ENCODE data around the gene HSPB8. TPM values are rescaled to one million over a fixed set of nuclear protein-coding genes. Genes with fewer than 3 reads are reported as not detected.

Gene HSPB8, protein sequence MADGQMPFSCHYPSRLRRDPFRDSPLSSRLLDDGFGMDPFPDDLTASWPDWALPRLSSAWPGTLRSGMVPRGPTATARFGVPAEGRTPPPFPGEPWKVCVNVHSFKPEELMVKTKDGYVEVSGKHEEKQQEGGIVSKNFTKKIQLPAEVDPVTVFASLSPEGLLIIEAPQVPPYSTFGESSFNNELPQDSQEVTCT
- not detected for total RNA-seq
- polyA plus RNA-seq, result not detected

- Histone ChIP-seq H3K27ac (ENCODE audit: insufficient read depth, low read length, poor library complexity, severe bottlenecking) (no peak within 1 kb of the TSS), H3K36me3 (ENCODE audit: control insufficient read depth, insufficient read depth, low read length) (no peaks in the 10 kb centered on the region), H3K9me3 (ENCODE audit: control insufficient read depth in 2 of 2, low read length in 2 of 2) (no peaks in the 10 kb centered on the region), H3K4me1 (ENCODE audit: control insufficient read depth, insufficient read depth, low read length, poor library complexity, severe bottlenecking) (no peaks in the 10 kb centered on the region), H3K4me3 (ENCODE audit: low read depth, low read length) (no peak within 1 kb of the TSS), H3K27me3 (ENCODE audit: control insufficient read depth, insufficient read depth, low read length) (no peaks in the 10 kb centered on the region)
- DNase-seq (no peak), ATAC-seq (ENCODE audit: low read depth in 2 of 2) (no peak)
- H3K27me3 Mint-ChIP-seq, result no peaks in the 10 kb centered on the region
- H3K36me3 Mint-ChIP-seq, result no peaks in the 10 kb centered on the region
- H3K4me1 Mint-ChIP-seq, result no peaks in the 10 kb centered on the region
- H3K9me3 Mint-ChIP-seq, result no peaks in the 10 kb centered on the region
- no peak within 1 kb of the TSS for H3K27ac Mint-ChIP-seq
- H3K4me3 Mint-ChIP-seq, result no peak within 1 kb of the TSS
Measured at GRCh38 chr12:119178544-119179334, at the start of gene HSPB8. Gene HSPB8 (plus strand): TSS chr12:119178931. CDS start chr12:119179313, 382 bp downstream.

DNA sequence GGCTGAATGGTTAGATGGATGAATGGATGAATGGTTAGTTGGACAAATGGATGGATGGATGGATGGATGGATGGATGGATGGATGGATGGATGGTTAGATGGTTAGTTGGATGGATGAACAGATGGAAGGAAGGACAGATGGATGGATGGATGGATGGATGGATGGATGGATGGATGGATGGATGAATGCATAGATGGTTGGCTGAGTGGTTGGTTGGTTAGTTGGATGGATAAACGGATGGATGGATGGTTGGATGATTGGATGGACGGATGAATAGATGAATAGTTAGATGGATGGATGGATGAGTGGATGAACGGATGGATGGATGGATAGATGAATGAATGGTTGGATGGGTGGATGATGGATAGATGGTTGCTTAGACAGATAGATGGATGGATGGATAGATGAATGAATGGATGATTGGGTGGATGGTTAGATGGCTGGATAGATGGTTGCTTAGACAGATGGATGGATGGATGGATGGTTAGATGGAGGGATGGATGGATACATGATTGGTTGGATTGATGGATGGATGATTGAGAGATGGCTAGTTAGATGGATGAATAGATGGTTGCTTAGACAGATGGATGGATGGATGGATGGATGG is 48.8 kb upstream of the HSPB8 start:
- no peak overlapping the region for H3K4me3 Mint-ChIP-seq
- no peak overlapping the region for H3K4me3 ChIP-seq (ENCODE audit: low read depth, low read length)
- DNase-seq, result no peak
- H3K9me3 Mint-ChIP-seq, result peaks cover 0 to 10% (median 6%) of the 10 kb centered on the region in 7 donors
- H3K4me1 ChIP-seq (ENCODE audit: control insufficient read depth, insufficient read depth, low read length, poor library complexity, severe bottlenecking), result no peaks in the 10 kb centered on the region
- H3K4me1 Mint-ChIP-seq, result no peaks in the 10 kb centered on the region
- no peaks in the 10 kb centered on the region for H3K27me3 Mint-ChIP-seq
- H3K27ac ChIP-seq (ENCODE audit: insufficient read depth, low read length, poor library complexity, severe bottlenecking), result no peak overlapping the region
- H3K9me3 ChIP-seq (ENCODE audit: control insufficient read depth in 2 of 2, low read length in 2 of 2), result no peaks in the 10 kb centered on the region
- no peaks in the 10 kb centered on the region for H3K27me3 ChIP-seq (ENCODE audit: control insufficient read depth, insufficient read depth, low read length)
- ATAC-seq (ENCODE audit: low read depth in 2 of 2), result no peak
- no peak overlapping the region for H3K27ac Mint-ChIP-seq
- H3K36me3 ChIP-seq (ENCODE audit: control insufficient read depth, insufficient read depth, low read length), result no peaks in the 10 kb centered on the region
- no peaks in the 10 kb centered on the region for H3K36me3 Mint-ChIP-seq

GRCh38 chr12:119130523-119130922 is 48.2 kb upstream of the HSPB8 start:
- no peak overlapping the region for H3K27ac Mint-ChIP-seq
- ATAC-seq (ENCODE audit: low read depth in 2 of 2) (no peak), DNase-seq (no peak)
- H3K27me3 Mint-ChIP-seq, result no peaks in the 10 kb centered on the region
- no peak overlapping the region for H3K4me3 ChIP-seq (ENCODE audit: low read depth, low read length)
- H3K36me3 ChIP-seq (ENCODE audit: control insufficient read depth, insufficient read depth, low read length), result no peaks in the 10 kb centered on the region
- no peak overlapping the region for H3K4me3 Mint-ChIP-seq
- no peaks in the 10 kb centered on the region for H3K4me1 Mint-ChIP-seq
- peaks cover 0 to 10% (median 6%) of the 10 kb centered on the region in 7 donors for H3K9me3 Mint-ChIP-seq
- H3K36me3 Mint-ChIP-seq, result no peaks in the 10 kb centered on the region
- no peaks in the 10 kb centered on the region for H3K27me3 ChIP-seq (ENCODE audit: control insufficient read depth, insufficient read depth, low read length)
- no peaks in the 10 kb centered on the region for H3K4me1 ChIP-seq (ENCODE audit: control insufficient read depth, insufficient read depth, low read length, poor library complexity, severe bottlenecking)
- H3K9me3 ChIP-seq (ENCODE audit: control insufficient read depth in 2 of 2, low read length in 2 of 2), result no peaks in the 10 kb centered on the region
- H3K27ac ChIP-seq (ENCODE audit: insufficient read depth, low read length, poor library complexity, severe bottlenecking), result no peak overlapping the region

DNA sequence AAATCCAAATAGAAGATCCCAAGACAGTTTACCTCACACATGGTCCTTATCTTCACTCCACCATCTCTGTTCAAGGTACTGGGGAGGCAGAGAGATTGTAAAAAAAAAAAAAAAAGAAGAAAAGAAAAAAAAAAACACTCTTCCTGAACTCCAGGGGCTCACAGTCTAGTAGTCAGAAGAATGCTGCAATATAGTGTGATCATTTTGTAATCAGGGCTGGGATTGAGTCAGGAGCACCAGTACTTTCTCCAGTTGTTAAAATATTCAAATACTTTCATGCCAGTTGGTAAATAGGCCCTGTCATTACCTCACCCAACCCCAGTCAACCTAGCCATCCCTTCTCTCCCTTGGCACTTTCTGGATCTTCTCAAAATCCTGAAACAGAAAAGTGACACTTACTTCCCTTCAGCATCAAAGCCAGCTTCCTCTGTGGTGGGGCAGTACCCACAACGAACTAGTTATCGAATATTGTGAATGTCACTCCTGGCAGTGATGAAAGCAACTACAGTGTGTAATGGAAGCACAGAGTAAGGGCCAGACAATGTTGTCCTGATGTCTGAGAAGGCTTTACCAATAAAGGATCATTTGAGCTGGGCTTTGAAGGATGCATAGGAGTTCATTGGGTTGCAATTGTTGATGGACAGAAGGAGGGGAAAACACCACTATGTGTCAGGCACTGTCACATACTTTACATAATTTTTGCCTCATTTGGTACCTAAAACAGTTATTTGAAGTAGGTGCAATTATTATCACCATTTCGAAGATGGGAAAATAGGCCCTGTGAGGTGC is 44.3 kb upstream of the HSPB8 start:
- ATAC-seq (ENCODE audit: low read depth in 2 of 2) (no peak), DNase-seq (no peak)
- H3K27ac ChIP-seq (ENCODE audit: insufficient read depth, low read length, poor library complexity, severe bottlenecking), result no peak overlapping the region
- H3K4me1 ChIP-seq (ENCODE audit: control insufficient read depth, insufficient read depth, low read length, poor library complexity, severe bottlenecking), result no peaks in the 10 kb centered on the region
- peaks cover 2% of the 10 kb centered on the region for H3K27me3 ChIP-seq (ENCODE audit: control insufficient read depth, insufficient read depth, low read length)
- no peak overlapping the region for H3K27ac Mint-ChIP-seq
- peaks cover 0 to 9% (median 4%) of the 10 kb centered on the region in 7 donors for H3K9me3 Mint-ChIP-seq
- H3K27me3 Mint-ChIP-seq, result no peaks in the 10 kb centered on the region
- H3K36me3 Mint-ChIP-seq, result no peaks in the 10 kb centered on the region
- no peaks in the 10 kb centered on the region for H3K4me1 Mint-ChIP-seq
- H3K4me3 Mint-ChIP-seq, result no peak overlapping the region
- H3K4me3 ChIP-seq (ENCODE audit: low read depth, low read length), result no peak overlapping the region
- H3K36me3 ChIP-seq (ENCODE audit: control insufficient read depth, insufficient read depth, low read length), result no peaks in the 10 kb centered on the region
- no peaks in the 10 kb centered on the region for H3K9me3 ChIP-seq (ENCODE audit: control insufficient read depth in 2 of 2, low read length in 2 of 2)

DNA sequence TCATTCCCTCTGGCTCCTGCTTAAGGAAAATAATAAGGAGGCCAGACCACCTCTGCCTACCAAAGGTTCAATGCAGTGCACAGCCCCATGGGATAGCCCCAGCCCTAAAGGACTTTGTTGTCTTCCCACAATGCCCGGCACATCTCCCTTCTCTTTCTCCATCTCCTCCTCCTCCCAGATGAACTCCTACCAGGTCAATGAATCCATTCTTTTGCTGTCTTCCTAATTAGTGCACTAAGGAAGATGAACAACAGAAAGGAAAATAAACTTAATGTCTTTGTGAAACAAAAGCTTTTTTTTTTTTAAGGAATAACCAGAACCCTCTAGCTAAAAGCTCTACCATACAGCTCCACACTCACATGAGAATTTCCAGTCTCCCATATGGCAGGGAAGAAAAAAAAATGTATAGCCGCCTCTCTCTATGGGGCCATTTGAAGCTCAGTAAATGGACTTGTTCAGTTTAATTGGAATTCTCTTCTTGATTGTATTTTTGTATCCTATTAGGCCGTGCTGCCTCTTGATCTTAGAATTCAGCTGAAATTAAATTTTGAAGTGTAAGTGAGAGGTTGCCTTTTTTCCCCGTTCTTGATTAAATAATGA is 41.8 kb upstream of the HSPB8 start:
- DNase-seq (no peak), ATAC-seq (ENCODE audit: low read depth in 2 of 2) (no peak)
- Histone ChIP-seq H3K27me3 (ENCODE audit: control insufficient read depth, insufficient read depth, low read length) (peaks cover 2% of the 10 kb centered on the region), H3K27ac (ENCODE audit: insufficient read depth, low read length, poor library complexity, severe bottlenecking) (no peak overlapping the region), H3K9me3 (ENCODE audit: control insufficient read depth in 2 of 2, low read length in 2 of 2) (no peaks in the 10 kb centered on the region), H3K4me3 (ENCODE audit: low read depth, low read length) (no peak overlapping the region), H3K4me1 (ENCODE audit: control insufficient read depth, insufficient read depth, low read length, poor library complexity, severe bottlenecking) (no peaks in the 10 kb centered on the region), H3K36me3 (ENCODE audit: control insufficient read depth, insufficient read depth, low read length) (no peaks in the 10 kb centered on the region)
- no peaks in the 10 kb centered on the region for H3K36me3 Mint-ChIP-seq
- no peak overlapping the region for H3K4me3 Mint-ChIP-seq
- peaks cover 0 to 2% (median 0%) of the 10 kb centered on the region in 7 donors for H3K9me3 Mint-ChIP-seq
- H3K27ac Mint-ChIP-seq, result no peak overlapping the region
- H3K27me3 Mint-ChIP-seq, result no peaks in the 10 kb centered on the region
- H3K4me1 Mint-ChIP-seq, result no peaks in the 10 kb centered on the region

DNA sequence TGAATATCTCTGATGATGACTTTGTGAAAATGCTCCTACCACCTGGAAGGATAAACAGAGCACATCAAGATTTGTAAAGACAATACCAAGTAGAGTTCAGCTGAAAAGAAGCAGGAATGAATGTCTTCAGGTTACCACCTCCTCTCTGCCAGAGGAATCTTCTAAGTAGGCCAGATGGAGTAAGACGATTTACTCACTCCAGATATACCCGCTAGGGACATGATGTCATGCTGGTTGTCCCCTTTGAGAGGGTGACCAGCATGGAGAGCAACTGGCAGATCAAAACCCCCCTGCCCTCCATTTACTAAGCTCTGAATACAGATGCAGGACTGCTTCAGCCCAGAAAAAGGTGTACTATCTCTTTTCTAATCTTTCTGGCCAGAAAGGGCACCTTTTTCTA is 39.3 kb upstream of the HSPB8 start:
- Mint-ChIP-seq H3K27me3 (no peaks in the 10 kb centered on the region), H3K4me1 (no peaks in the 10 kb centered on the region)
- H3K36me3 ChIP-seq (ENCODE audit: control insufficient read depth, insufficient read depth, low read length), result no peaks in the 10 kb centered on the region

DNA sequence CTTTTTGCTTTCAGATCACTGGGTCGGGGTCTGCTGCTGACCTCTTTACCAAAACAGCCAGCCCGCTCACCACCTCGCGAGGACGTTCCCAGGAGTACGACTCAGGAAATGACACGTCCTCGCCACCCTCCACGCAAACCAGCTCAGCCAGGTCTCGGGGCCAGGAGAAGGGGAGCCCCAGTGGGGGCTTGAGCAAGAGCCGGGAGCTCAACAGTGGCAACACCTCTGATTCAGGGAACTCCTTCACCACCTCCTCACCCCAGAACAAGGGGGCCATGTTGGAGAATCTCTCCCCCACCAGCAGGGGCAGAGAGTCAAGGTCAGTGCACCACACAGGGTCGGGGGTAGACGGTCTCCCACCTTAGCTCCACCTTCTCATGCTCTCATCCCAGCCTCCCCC is 33.4 kb upstream of the HSPB8 start:
- Mint-ChIP-seq H3K36me3 (no peaks in the 10 kb centered on the region), H3K9me3 (peaks cover 0 to 4% (median 0%) of the 10 kb centered on the region in 7 donors), H3K27ac (no peak overlapping the region), H3K27me3 (no peaks in the 10 kb centered on the region), H3K4me3 (no peak overlapping the region), H3K4me1 (no peaks in the 10 kb centered on the region)
- no peaks in the 10 kb centered on the region for H3K4me1 ChIP-seq (ENCODE audit: control insufficient read depth, insufficient read depth, low read length, poor library complexity, severe bottlenecking)
- ATAC-seq (ENCODE audit: low read depth in 2 of 2) (no peak), DNase-seq (no peak)
- H3K4me3 ChIP-seq (ENCODE audit: low read depth, low read length), result no peak overlapping the region
- no peaks in the 10 kb centered on the region for H3K36me3 ChIP-seq (ENCODE audit: control insufficient read depth, insufficient read depth, low read length)
- no peaks in the 10 kb centered on the region for H3K9me3 ChIP-seq (ENCODE audit: control insufficient read depth in 2 of 2, low read length in 2 of 2)
- H3K27ac ChIP-seq (ENCODE audit: insufficient read depth, low read length, poor library complexity, severe bottlenecking), result no peak overlapping the region
- no peaks in the 10 kb centered on the region for H3K27me3 ChIP-seq (ENCODE audit: control insufficient read depth, insufficient read depth, low read length)

More for the DNA sequence above, 39.3 kb upstream of the HSPB8 start:
- Histone ChIP-seq H3K27me3 (ENCODE audit: control insufficient read depth, insufficient read depth, low read length) (peaks cover 2% of the 10 kb centered on the region), H3K27ac (ENCODE audit: insufficient read depth, low read length, poor library complexity, severe bottlenecking) (no peak overlapping the region), H3K4me1 (ENCODE audit: control insufficient read depth, insufficient read depth, low read length, poor library complexity, severe bottlenecking) (no peaks in the 10 kb centered on the region), H3K9me3 (ENCODE audit: control insufficient read depth in 2 of 2, low read length in 2 of 2) (no peaks in the 10 kb centered on the region), H3K4me3 (ENCODE audit: low read depth, low read length) (no peak overlapping the region)
- peaks cover 0 to 2% (median 0%) of the 10 kb centered on the region in 7 donors for H3K9me3 Mint-ChIP-seq
- H3K36me3 Mint-ChIP-seq, result no peaks in the 10 kb centered on the region
- DNase-seq (no peak), ATAC-seq (ENCODE audit: low read depth in 2 of 2) (no peak)
- H3K27ac Mint-ChIP-seq, result no peak overlapping the region
- no peak overlapping the region for H3K4me3 Mint-ChIP-seq

All from CD4-positive, CD25-positive, alpha-beta regulatory T cell (primary cell).